ELF-1 (cell line): ENCODE measurements around the gene RRAS2.
"Not testable (repeated sequence)": the region's sequence is repeated elsewhere in the genome, so short reads cannot be mapped to it uniquely, and the experiment has no call there.

Experiments used
- DNase-seq: peaks from one replicate; pipeline ENCODE4 v3.0.0-alpha.2; 2016; ENCODE audit warnings: low read depth, low spot score

The RRAS2 gene

GRCh38 chr11:14358729-14359439, at the start of gene RRAS2:
Gene RRAS2, minus strand, starts transcription at chr11:14359183. Its CDS starts 313 bp downstream, at chr11:14358870.
- DNase-seq, result peak; percentile 78

DNA sequence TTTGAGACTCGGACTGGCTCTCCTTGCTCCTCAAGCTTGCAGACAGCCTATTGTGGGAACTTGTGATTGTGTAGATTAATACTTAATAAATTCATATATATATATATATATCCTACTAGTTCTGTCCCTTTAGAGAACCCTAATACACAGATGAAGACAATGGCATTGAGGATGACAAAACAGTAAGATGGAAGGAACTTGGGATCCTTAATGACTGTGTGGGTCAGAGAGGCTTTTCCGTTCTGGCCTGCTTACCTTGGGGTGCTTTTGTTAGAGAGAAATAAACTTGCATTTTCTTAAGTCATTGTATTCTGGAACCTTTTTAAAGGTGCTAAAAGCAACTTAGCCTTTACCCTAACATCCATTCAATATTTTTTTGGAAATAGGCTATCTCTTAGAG, 49.6 kb upstream of the RRAS2 start:
- DNase-seq, result no peak

- not testable (repeated sequence) for DNase-seq
These were observed 47.1 kb upstream of the RRAS2 start for GRCh38 chr11:14406116-14406515.

- not testable (repeated sequence) for DNase-seq
These were observed 44.5 kb upstream of the RRAS2 start for GRCh38 chr11:14403528-14403927.

DNA sequence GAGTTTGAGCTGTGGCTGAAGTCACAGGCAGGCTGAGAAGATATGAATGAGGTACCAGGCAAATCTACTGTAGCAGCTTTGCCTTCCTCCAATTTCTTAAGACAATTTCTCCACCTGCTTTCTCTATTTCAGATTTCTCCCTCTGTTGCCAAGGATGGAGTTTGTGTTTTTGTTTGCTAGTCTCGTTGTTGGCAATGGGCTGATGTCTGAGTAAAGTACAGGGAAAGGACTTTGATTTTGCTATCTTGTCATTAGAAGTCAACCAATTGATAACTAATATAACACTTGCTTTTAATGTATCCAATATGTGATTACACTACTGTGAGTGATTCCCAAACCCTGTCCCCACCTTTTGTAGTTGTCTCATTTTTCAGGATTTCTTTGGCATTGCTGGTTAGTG, 40.1 kb upstream of the RRAS2 start:
- DNase-seq, result no peak

DNA sequence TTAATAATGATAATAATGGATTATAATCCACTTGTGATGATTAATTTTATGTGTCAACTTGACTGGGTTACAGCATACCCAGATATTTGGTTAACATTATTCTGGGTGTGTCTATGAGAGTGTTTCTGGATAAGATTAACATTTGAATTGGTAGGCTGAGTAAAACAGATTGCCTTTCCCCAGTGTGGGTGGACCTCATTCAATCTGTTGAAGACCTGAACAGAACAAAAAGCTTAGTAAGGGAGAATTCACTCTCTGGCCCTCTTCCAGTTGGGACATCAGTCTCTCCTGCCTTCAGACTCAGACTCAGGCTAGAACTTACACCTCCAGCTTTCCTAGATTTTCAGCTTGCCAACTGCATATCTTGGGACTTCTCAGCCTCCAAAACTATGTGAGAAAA, 37.3 kb upstream of the RRAS2 start:
- DNase-seq, result no peak

GRCh38 chr11:14393889-14394288, 34.9 kb upstream of the RRAS2 start:
- DNase-seq, result no peak

DNA sequence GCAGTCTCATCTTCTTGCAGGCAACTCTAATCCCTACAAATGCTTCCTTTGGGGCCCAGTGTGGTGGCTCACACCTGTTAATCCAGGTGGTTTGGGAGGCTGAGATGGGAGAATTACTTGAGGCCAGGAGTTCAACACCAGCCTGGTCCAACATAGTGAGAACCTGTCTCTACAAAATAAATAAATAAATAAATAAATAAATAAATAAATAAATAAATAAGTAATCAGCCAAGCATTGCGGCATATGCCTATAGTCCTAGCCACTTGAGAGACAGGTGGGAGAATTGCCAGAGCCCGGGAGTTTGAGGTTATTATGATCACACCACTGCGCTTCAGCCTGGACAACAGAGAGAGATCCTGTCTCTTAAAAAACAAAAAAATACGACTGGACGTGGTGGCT, 34.1 kb upstream of the RRAS2 start:
- DNase-seq, result no peak

DNA sequence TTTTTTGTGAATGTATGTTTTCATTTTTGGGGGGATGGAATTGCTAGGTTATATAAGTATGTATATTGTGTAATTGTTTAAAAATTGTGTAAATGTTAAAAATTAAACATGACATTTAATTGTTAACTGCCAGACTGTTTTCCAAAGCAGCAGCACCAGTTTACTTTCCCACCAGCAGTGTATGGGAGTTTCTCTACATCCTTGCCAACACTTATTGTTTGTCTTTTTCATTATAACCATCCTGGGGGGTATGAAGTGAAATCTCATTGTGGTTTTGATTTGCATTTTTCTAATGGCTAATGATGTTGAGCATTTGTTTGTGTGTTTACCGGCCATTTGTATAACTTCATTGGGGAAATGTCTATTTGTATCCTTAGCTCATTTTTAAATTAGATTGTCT, 31.7 kb upstream of the RRAS2 start:
- DNase-seq, result no peak

DNA sequence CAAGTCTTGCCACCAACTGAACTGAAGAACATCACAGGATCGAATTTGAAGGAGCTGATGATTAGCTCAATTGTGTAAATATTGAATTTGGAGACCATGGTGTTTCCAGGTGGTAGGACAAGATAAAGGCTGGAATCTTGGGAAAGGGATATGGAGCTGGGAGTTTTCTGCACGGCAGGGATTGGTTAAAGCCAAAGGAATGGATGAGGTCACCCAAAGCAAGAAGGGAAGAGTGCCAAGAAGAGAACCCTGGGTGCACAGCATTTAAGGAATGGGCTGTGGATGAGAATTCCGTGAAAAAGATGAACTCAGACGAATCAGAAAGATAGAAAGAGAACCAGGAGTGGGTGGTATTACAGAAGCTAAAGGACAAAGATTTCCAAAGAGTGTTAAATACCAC, 29.4 kb upstream of the RRAS2 start:
- DNase-seq, result no peak

DNA sequence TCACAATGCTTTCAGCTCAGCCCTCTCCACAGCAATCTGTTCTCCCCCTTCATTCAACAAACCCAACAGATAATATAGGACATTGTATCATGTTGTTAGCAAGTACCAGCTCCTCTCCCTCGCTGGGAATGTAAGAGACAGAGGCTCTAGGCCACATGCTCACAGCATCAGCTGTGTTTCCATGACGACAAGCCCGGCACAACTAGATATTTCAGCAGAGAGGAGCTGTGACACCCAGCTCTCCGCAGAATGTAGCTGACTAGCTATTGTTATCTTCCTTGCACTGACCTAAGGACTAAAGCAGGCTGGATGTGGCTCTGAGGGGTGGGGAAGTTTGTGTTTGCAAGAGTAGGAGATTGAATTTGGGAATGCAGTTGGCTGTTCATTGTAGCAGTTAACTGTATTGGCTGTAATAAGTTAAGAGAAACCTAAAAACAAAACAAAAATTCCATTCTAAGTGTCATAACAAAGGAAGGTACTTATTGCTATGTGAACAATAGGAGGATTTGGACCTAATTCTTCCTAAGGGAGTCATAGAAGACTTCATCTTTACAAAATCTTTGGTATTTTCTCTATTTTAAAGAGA, 28.0 kb upstream of the RRAS2 start:
- DNase-seq, result peak; percentile 51

DNA sequence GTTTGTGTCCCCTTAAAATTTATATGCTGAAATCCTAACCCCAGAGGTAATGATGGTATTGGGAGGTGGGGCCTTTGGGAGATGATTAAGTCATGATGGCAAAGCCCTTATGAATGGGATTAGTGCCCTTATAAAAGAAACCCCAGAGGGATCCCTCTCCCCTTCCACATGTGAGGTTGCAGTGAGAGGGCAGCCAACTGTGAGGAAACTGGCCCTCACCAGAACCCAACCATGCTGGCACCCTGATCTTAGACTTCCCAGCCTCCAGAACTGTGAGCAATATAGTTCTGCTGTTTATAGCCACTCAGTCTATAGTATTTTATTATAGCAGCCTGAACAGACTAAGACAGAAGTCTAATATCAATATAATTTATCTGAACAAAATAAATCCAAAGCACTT, 27.1 kb upstream of the RRAS2 start:
- no peak for DNase-seq

- no peak for DNase-seq
These were observed 25.4 kb upstream of the RRAS2 start for GRCh38 chr11:14384338-14384737.

GRCh38 chr11:14381968-14382367, 23.0 kb upstream of the RRAS2 start:
- DNase-seq, result no peak

DNA sequence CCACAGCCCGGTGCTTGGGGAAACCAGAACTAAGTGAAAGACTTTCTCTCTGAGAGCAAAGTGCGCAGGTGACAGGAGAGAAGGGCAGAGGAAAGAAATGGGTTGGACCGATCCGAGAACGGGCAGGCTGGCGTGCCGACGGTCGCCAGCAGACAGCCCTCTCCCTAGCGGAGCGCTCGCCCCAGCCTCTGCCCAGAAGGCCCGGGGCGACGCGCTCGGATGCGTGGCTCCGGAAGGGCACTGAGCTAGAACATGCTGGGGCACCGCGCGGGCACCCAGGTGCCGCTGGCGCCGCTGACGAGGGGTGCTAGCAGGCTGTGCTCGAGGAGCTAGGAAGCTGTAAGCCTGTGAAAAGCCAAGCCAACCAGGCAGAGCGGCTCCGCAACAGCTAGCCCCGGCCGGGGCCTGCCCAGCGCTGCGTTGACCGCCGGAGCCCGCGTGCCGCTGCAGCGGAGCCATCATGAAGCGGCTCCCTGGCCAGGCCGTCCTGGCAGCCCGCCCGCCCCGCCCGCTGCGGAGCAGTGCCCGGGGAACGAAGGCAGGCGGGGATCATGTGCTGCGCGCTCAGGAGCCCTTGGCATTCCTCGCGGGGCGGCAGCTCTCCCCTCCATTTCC, 22.1 kb upstream of the RRAS2 start:
- DNase-seq, result peak; percentile 66

- no peak for DNase-seq
These were observed 21.3 kb upstream of the RRAS2 start for GRCh38 chr11:14380125-14380936.

GRCh38 chr11:14378171-14378570, 19.2 kb upstream of the RRAS2 start:
- no peak for DNase-seq

DNA sequence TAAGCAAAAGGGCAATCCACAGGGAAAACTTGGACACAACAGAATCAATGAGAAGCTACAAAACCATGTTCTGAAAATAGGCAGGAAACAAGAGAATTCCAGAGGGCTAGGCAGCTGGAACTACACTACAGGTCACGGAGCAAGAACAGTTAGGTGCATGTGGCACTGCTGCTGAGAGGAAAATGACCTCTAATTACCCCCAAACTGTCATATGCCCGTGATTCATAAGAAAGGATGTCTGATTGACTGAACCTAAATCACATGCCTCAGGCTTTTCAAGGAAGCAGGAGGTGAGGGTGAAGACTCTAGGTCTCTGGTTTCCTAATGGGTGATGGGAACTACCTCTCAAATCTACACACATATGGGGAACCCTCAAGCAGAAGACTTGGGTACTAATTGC, 17.9 kb upstream of the RRAS2 start:
- no peak for DNase-seq

- DNase-seq, result no peak
These were observed 16.2 kb upstream of the RRAS2 start for GRCh38 chr11:14374922-14375830.

- DNase-seq, result no peak
These were observed 15.1 kb upstream of the RRAS2 start for GRCh38 chr11:14373941-14374646.

DNA sequence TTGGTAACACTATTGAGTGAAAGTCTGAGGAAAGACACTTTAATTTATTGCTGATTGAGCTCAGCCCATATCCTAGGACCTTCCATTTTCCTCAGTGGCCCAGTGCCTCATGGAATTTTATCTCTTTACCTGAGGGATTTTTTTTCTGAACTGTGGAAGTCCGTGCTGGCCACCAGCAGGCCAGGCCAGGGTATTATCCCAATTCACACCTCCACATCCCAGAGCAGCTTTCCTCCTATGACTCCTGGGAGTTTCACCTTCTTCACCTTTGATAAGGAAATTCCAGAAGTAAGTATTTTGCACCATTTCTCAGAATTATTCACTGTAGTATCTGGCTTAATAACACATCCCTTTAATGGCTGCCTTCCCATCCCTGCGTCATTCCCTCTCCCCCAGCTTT, 13.0 kb upstream of the RRAS2 start:
- DNase-seq, result no peak
